AG09309 (cell line): ENCODE data around the gene PCDHB9.
A peak's percentile ranks its signal among the peaks of the same experiment; 100 is the strongest.
"Not testable (repeated sequence)": the region's sequence is repeated elsewhere in the genome, so short reads cannot be mapped to it uniquely, and the experiment has no call there.

Source experiments
- DNase-seq: peaks from one replicate; pipeline ENCODE4 v3.0.0-alpha.2; 2010; ENCODE audit warnings: low read depth
- H3K4me3 ChIP-seq: 2 replicates; pipeline ENCODE4 v1.5.1; 2011; ENCODE audit warnings: mild to moderate bottlenecking, low read depth, low read length, moderate library complexity; ENCODE audit not compliant: control insufficient read depth
- CTCF ChIP-seq: IDR thresholded peaks from 2 replicates; pipeline ENCODE4 v1.5.1; 2011; ENCODE audit warnings: mild to moderate bottlenecking, low read depth, low read length, inconsistent platforms; ENCODE audit not compliant: insufficient read depth, control insufficient read depth; ENCODE audit errors: missing control alignments

The PCDHB9 gene

GRCh38 chr5:141172381-141173204 lies 14.4 kb upstream of the PCDHB9 start, which contains the start of gene PCDHB7:
PCDHB7 (plus strand) TSS chr5:141172644; CDS start chr5:141172836, 192 bp downstream.
- no peak within 1 kb of the TSS for H3K4me3 ChIP-seq
- no peak for DNase-seq
- peak; percentile 67 for TF ChIP-seq CTCF

- not testable (repeated sequence) for H3K4me3 ChIP-seq, DNase-seq
Measured at GRCh38 chr5:141174291-141175104, 12.5 kb upstream of the PCDHB9 start.

- no peak for DNase-seq
- no peak for TF ChIP-seq CTCF
- no peak overlapping the region for H3K4me3 ChIP-seq
Measured at GRCh38 chr5:141175933-141176332, 11.0 kb upstream of the PCDHB9 start.

GRCh38 chr5:141177577-141178191 lies 9.3 kb upstream of the PCDHB9 start, which contains the start of gene PCDHB8:
PCDHB8 (plus strand) TSS chr5:141177790; CDS start chr5:141178035, 245 bp downstream.
- H3K4me3 ChIP-seq, DNase-seq: not testable (repeated sequence)
- peak; percentile 35 for TF ChIP-seq CTCF

- not testable (repeated sequence) for H3K4me3 ChIP-seq, DNase-seq
Measured at GRCh38 chr5:141179371-141179770, 7.6 kb upstream of the PCDHB9 start.

GRCh38 chr5:141179876-141180275 lies 7.1 kb upstream of the PCDHB9 start:
- not testable (repeated sequence) for H3K4me3 ChIP-seq

GRCh38 chr5:141180313-141180712 lies 6.6 kb upstream of the PCDHB9 start:
- no peak overlapping the region for H3K4me3 ChIP-seq
- TF ChIP-seq CTCF = no peak
- DNase-seq = no peak

More at GRCh38 chr5:141179876-141180275, 7.1 kb upstream of the PCDHB9 start:
- not testable (repeated sequence) for DNase-seq

GRCh38 chr5:141182248-141182647 lies 4.7 kb upstream of the PCDHB9 start, which contains the start of gene PCDHB16:
PCDHB16 (plus strand) TSS chr5:141182387; CDS start chr5:141182560, 173 bp downstream.
- no peak for DNase-seq
- TF ChIP-seq CTCF = peak; percentile 61
- peak within 1 kb of the TSS; percentile 34 for H3K4me3 ChIP-seq

- not testable (repeated sequence) for H3K4me3 ChIP-seq
Measured at GRCh38 chr5:141184117-141184855, 2.7 kb upstream of the PCDHB9 start.

GRCh38 chr5:141188682-141189081 lies 1.7 kb downstream of the PCDHB9 start:
- not testable (repeated sequence) for DNase-seq

More at GRCh38 chr5:141184117-141184855, 2.7 kb upstream of the PCDHB9 start:
- not testable (repeated sequence) for DNase-seq

More at GRCh38 chr5:141188682-141189081, 1.7 kb downstream of the PCDHB9 start:
- not testable (repeated sequence) for H3K4me3 ChIP-seq
